SU-DHL-6 (cell line): ENCODE results near the gene TMED1.

Experiments
- H2AFZ ChIP-seq: fragments of 200-600 bp; sonication (generic); 2 replicates; pipeline ENCODE4 v1.6.1; 2014; ENCODE audit warnings: low read depth, mild to moderate bottlenecking, moderate library complexity, mixed read lengths, antibody characterized with exemption, low read length; ENCODE audit not compliant: severe bottlenecking
- H3F3A ChIP-seq: fragments of 200-600 bp; shearing (Covaris generic); 2 replicates; pipeline ENCODE4 v1.6.0; 2016; ENCODE audit warnings: antibody characterized with exemption, mild to moderate bottlenecking; ENCODE audit not compliant: insufficient read depth
- H3K27ac ChIP-seq: fragments of 200-600 bp; sonication (generic); 2 replicates; pipeline ENCODE4 v1.5.1; 2016; ENCODE audit warnings: low read depth, mild to moderate bottlenecking, low read length, moderate library complexity, mixed read lengths
- H3K27me3 ChIP-seq: fragments of 200-600 bp; sonication (generic), shearing (Covaris generic); 2 replicates; pipeline ENCODE4 v1.6.0; 2014; ENCODE audit warnings: mild to moderate bottlenecking, low read length
- H3K36me3 ChIP-seq: fragments of 200-600 bp; sonication (generic); 2 replicates; pipeline ENCODE4 v1.6.1; 2014; ENCODE audit warnings: mild to moderate bottlenecking, low read length, mixed read lengths
- H3K4me2 ChIP-seq: fragments of 300-600, 200-600 bp; shearing (Covaris generic), sonication (generic); 2 replicates; pipeline ENCODE4 v1.6.0; 2014; ENCODE audit warnings: low read length, low read depth, mild to moderate bottlenecking; ENCODE audit not compliant: poor library complexity, severe bottlenecking
- H3K4me3 ChIP-seq: fragments of 200-600 bp; sonication (generic); 2 replicates; pipeline ENCODE4 v1.5.1; 2014; ENCODE audit warnings: antibody characterized with exemption, low read length, mild to moderate bottlenecking, mixed read lengths; ENCODE audit not compliant: insufficient read depth, poor library complexity, severe bottlenecking
- H3K79me2 ChIP-seq: fragments of 200-600 bp; sonication (generic); 2 replicates; pipeline ENCODE4 v1.6.1; 2014; ENCODE audit warnings: mild to moderate bottlenecking, low read length, moderate library complexity; ENCODE audit not compliant: insufficient read depth
- H3K9ac ChIP-seq: fragments of 200-600 bp; sonication (generic); 2 replicates; pipeline ENCODE4 v1.7.0; 2014; ENCODE audit warnings: mild to moderate bottlenecking, low read length
- H3K9me2 ChIP-seq: fragments of 200-600 bp; sonication (generic); replicated peaks from 2 replicates; pipeline ENCODE4 v1.6.1; 2014; ENCODE audit warnings: low read length; ENCODE audit not compliant: insufficient read depth
- H3K9me3 ChIP-seq: fragments of 200-600 bp; sonication (generic); 2 replicates; pipeline ENCODE4 v1.6.1; 2014; ENCODE audit warnings: low read length, mixed read lengths; ENCODE audit not compliant: insufficient read depth
- H4K20me1 ChIP-seq: fragments of 200-600 bp; sonication (generic); 2 replicates; pipeline ENCODE4 v1.6.1; 2014; ENCODE audit warnings: low read depth, mild to moderate bottlenecking, antibody characterized with exemption, low read length, moderate library complexity, mixed read lengths
- CTCF ChIP-seq: fragments of 200-600 bp; sonication (generic); IDR thresholded peaks from one replicate; pipeline ENCODE4 v1.5.1; 2017; ENCODE audit warnings: antibody characterized with exemption, mild to moderate bottlenecking, low read length, moderate library complexity; ENCODE audit not compliant: insufficient read depth, poor library complexity, severe bottlenecking
- EZH2phosphoT487 ChIP-seq: fragments of 200-600 bp; sonication (generic), shearing (Covaris generic); conservative IDR thresholded peaks from 2 replicates; pipeline ENCODE4 v1.6.1; 2018; ENCODE audit warnings: mild to moderate bottlenecking, antibody characterized with exemption, low read length, moderate library complexity, mixed read lengths

TMED1 gene

DNA sequence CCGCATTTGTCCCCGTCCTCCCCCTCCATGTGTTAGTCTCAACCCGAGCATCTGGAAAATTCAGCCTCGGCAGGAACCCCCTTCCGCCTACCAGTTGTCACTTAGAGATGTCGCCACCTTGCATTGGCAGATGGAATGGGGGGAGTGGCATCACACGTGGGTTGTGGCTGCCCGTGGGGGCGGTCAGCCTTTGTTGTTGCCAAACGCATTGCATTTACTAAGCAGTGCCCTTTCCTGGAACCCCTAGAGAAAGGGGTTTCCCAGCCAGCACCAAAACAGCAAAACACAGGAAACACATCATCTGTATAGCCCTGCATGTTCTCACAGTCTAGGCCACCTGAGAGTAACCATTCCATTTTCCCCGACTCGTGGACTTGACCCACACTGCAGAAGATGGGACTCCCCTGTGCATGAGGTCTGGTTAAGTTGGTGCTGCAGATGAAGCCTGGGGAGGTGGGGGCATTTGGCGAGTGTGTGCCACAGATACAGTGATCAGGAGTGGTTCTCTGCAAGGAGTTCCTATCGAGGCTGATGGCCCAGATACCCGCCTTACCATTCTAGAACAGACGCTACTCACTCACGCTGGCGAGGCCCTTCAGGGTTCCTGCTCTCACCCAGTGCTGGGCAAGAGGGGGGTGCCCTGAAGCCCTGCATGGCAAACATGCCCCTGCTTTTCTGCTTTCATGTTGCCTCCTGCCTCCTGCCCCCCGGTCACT is 38.3 kb downstream of the TMED1 start:
- Histone ChIP-seq H3K79me2 (no peaks in the 10 kb centered on the region), H3K27me3 (no peaks in the 10 kb centered on the region), H3K36me3 (peaks cover 3% of the 10 kb centered on the region; the same call in 1 of the 2 replicates), H3F3A (no peaks in the 10 kb centered on the region), H3K9me2 (no peaks in the 10 kb centered on the region), H3K9me3 (no peaks in the 10 kb centered on the region), H2AFZ (no peak overlapping the region), H3K4me3 (no peak overlapping the region), H4K20me1 (no peaks in the 10 kb centered on the region), H3K27ac (no peak overlapping the region), H3K4me2 (no peak overlapping the region), H3K9ac (no peak overlapping the region)
- TF ChIP-seq CTCF: no peak
- TF ChIP-seq EZH2phosphoT487: no peak

GRCh38 chr19:10797078-10797477 is 38.9 kb downstream of the TMED1 start:
- Histone ChIP-seq H3K27ac (no peak overlapping the region), H3K4me2 (no peak overlapping the region), H3K9me3 (no peaks in the 10 kb centered on the region), H2AFZ (no peak overlapping the region), H3K9ac (no peak overlapping the region), H3F3A (no peaks in the 10 kb centered on the region), H3K79me2 (no peaks in the 10 kb centered on the region), H4K20me1 (no peaks in the 10 kb centered on the region), H3K9me2 (no peaks in the 10 kb centered on the region), H3K27me3 (no peaks in the 10 kb centered on the region), H3K4me3 (no peak overlapping the region), H3K36me3 (peaks cover 3% of the 10 kb centered on the region; the same call in 1 of the 2 replicates)
- TF ChIP-seq EZH2phosphoT487 (no peak), CTCF (no peak)

GRCh38 chr19:10796653-10797052 is 39.4 kb downstream of the TMED1 start:
- TF ChIP-seq EZH2phosphoT487: no peak
- TF ChIP-seq CTCF: no peak
- Histone ChIP-seq H3K27me3 (no peaks in the 10 kb centered on the region), H3K9me2 (no peaks in the 10 kb centered on the region), H3F3A (no peaks in the 10 kb centered on the region), H3K27ac (no peak overlapping the region), H2AFZ (no peak overlapping the region), H3K36me3 (peaks cover 3% of the 10 kb centered on the region; the same call in 1 of the 2 replicates), H3K4me2 (no peak overlapping the region), H3K79me2 (no peaks in the 10 kb centered on the region), H3K9me3 (no peaks in the 10 kb centered on the region), H3K4me3 (no peak overlapping the region), H4K20me1 (no peaks in the 10 kb centered on the region), H3K9ac (no peak overlapping the region)
